ENCODE results near the gene RAP1GDS1. TPM values are rescaled to one million over a fixed set of nuclear protein-coding genes. Genes with fewer than 3 reads are reported as not detected.

RAP1GDS1 gene
- total and polyA plus RNA-seq, 2 of the 13 experiments (the other 11 are each of a cell fraction or from before 2014, with no cell fraction given), result 19.3 to 42.5 TPM

DNA sequence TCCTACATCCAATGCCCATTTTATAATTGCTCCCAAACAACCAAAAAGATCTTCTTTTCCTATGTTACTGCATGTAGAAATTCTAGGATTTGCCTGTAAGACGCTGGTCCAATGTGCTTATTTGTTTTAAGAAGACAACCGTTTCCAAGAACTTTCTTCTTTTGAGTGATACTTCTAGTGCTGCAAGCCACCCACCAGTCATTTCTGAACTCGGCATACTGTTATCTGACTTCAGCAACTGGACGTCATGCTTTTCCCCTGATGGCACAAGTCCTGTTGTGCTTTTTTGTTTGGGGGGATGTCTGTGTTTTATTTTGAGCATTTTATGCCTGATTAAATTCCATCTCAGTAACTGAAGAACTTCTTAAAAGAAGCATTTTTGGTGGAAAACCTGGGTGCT, 16.0 kb upstream of the RAP1GDS1 start:
- CTCF ChIA-PET (ENCODE audit: low intra/inter-chr PET ratio, low total read pairs), result no interaction called here
- intact Hi-C loops (cut with micrococcal nuclease; ENCODE audit: unreplicated experiment), result no loop called here
- Histone ChIP-seq H4K20me1 (ENCODE audit: insufficient read depth, low read length) (no peaks in the 10 kb centered on the region), H3K9me3 (ENCODE audit: low read length) (no peaks in the 10 kb centered on the region), H3K79me2 (ENCODE audit: insufficient read depth, low read length) (no peaks in the 10 kb centered on the region), H3K27me3 (ENCODE audit: control insufficient read depth in 1 of 2, insufficient read depth in 2 of 2, low read length in 2 of 2) (no peaks in the 10 kb centered on the region; a peak in 1 of 5 replicates), H3K4me3 (replicated peaks in 1 of 3; ENCODE audit: insufficient read depth in 1 of 3, low read depth in 2 of 3, low read length in 3 of 3) (no peak overlapping the region), H3K9ac (ENCODE audit: insufficient read depth, low read depth, low read length) (no peak overlapping the region), H3K27ac (ENCODE audit: extremely low read length, insufficient read depth, low read length) (no peak overlapping the region), H3K36me3 (replicated peaks in 1 of 2; ENCODE audit: control insufficient read depth in 1 of 2, insufficient read depth in 2 of 2, low read length in 2 of 2) (no peaks in the 10 kb centered on the region), H2AFZ (ENCODE audit: low read length) (no peak overlapping the region), H3K4me1 (ENCODE audit: insufficient read depth, low read length) (no peaks in the 10 kb centered on the region), H3K4me2 (ENCODE audit: low read depth, low read length) (no peak overlapping the region)
- no peak for FAIRE-seq
- POLR2A ChIA-PET, result interaction anchor here (1.7 kb wide), 1 partner anchor 15 kb away, joined by 4 read pairs; the partner anchor contains the start of gene RAP1GDS1
- ATAC-seq, result no peak
- no peak for DNase-seq (ENCODE audit: low spot score)
- in situ Hi-C loops (cut with HindIII; ENCODE audit: extremely low pct_ligation_motif_present, low pct_unique_long_range_greater_than_20kb), result no loop called here
- 24% methylated on average over 4 of the region's 4 CpGs for WGBS (ENCODE audit: low lambda C conversion rate)
- TF ChIP-seq ZNF841 (CRISPR knock-in tag; IDR thresholded peaks at IDR 0.05; ENCODE audit: borderline replicate concordance) (no peak), AGO1 (IDR thresholded peaks at IDR 0.05; ENCODE audit: low read depth, low read length, poor library complexity, severe bottlenecking) (no peak), ZNF770 (CRISPR knock-in tag; IDR thresholded peaks at IDR 0.05) (no peak), RBAK (CRISPR knock-in tag; IDR thresholded peaks at IDR 0.05) (no peak), LCORL (IDR thresholded peaks at IDR 0.05) (no peak), LCORL (CRISPR knock-in tag; IDR thresholded peaks at IDR 0.05) (no peak), HOMEZ (CRISPR knock-in tag; IDR thresholded peaks at IDR 0.05; ENCODE audit: low read depth) (no peak)
- TF ChIP-seq, protein P1, sequence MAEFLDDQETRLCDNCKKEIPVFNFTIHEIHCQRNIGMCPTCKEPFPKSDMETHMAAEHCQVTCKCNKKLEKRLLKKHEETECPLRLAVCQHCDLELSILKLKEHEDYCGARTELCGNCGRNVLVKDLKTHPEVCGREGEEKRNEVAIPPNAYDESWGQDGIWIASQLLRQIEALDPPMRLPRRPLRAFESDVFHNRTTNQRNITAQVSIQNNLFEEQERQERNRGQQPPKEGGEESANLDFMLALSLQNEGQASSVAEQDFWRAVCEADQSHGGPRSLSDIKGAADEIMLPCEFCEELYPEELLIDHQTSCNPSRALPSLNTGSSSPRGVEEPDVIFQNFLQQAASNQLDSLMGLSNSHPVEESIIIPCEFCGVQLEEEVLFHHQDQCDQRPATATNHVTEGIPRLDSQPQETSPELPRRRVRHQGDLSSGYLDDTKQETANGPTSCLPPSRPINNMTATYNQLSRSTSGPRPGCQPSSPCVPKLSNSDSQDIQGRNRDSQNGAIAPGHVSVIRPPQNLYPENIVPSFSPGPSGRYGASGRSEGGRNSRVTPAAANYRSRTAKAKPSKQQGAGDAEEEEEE (CRISPR knock-in tag; IDR thresholded peaks at IDR 0.05; ENCODE audit: borderline replicate concordance), result no peak
- BruUV-seq (replicated peaks), result no TSS peak

All from HepG2 (cell line).